B cell (primary cell): Measurements from ENCODE around the gene MLLT10. TPM values are rescaled to one million over a fixed set of nuclear protein-coding genes. Genes with fewer than 3 reads are reported as not detected.
"Not testable (repeated sequence)": the region's sequence is repeated elsewhere in the genome, so short reads cannot be mapped to it uniquely, and the experiment has no call there.

Experiments
- ATAC-seq: fragments of 200-7000 bp; cut with Tn5 transposase; one replicate; pipeline ENCODE4 v1.10.0; 2021; ENCODE audit warnings: low read depth, mild to moderate bottlenecking, moderate number of reproducible peaks, moderate library complexity
- CTCF ChIA-PET: fragments of 350-600 bp; sonication (Branson Sonifier 250); formaldehyde crosslinking; loops from one replicate; lab custom pipeline; 2021; ENCODE audit warnings: antibody characterized with exemption, inconsistent platforms; lab: Charles Lee
- POLR2A ChIA-PET: fragments of 350-600 bp; sonication (Branson Sonifier 250); formaldehyde crosslinking; loops from one replicate; lab custom pipeline; 2021; ENCODE audit warnings: antibody characterized with exemption; lab: Charles Lee
- DNase-seq: peaks from one replicate; pipeline ENCODE4 v3.0.0; 2013
- H2AFZ ChIP-seq: 2 replicates; pipeline ENCODE4 v1.6.1; 2012; ENCODE audit warnings: mild to moderate bottlenecking, low read depth, low read length; ENCODE audit not compliant: insufficient read depth, poor library complexity, severe bottlenecking
- H3K27ac ChIP-seq, 2 donors: 1 replicate in 1 of 2; 2 replicates in 1 of 2; pipeline ENCODE4 v1.5.1; 2012 to 2013; ENCODE audit warnings: low read length in 2 of 2, mild to moderate bottlenecking in 2 of 2, moderate library complexity in 1 of 2
- H3K27me3 ChIP-seq, 4 experiments: fragments of 200-600 bp in 1 of 4; sonication (generic) in 1 of 4; replicated peaks in 1 of 4; 1 replicate in 2 of 4; 2 replicates in 2 of 4; pipeline versions ENCODE4 v1.6.1 to v1.7.0; 2013 to 2016; ENCODE audit warnings: low read length in 3 of 4, mild to moderate bottlenecking in 2 of 4, mixed read lengths in 1 of 4, moderate library complexity in 1 of 4; ENCODE audit not compliant: insufficient read depth in 4 of 4, control insufficient read depth in 3 of 4; ENCODE audit errors: control extremely low read depth in 1 of 4
- H3K36me3 ChIP-seq, 2 experiments: replicated peaks in 1 of 2; 1 replicate in 1 of 2; 2 replicates in 1 of 2; pipeline versions ENCODE4 v1.6.1 to v1.7.1; 2013; ENCODE audit warnings: low read length in 1 of 2; ENCODE audit not compliant: insufficient read depth in 2 of 2, control insufficient read depth in 1 of 2; ENCODE audit errors: control extremely low read depth in 1 of 2, extremely low read depth in 1 of 2
- H3K4me1 ChIP-seq, 2 donors: fragments of 200-600 bp in 1 of 2; sonication (generic) in 1 of 2; 1 replicate in 1 of 2; 2 replicates in 1 of 2; pipeline versions ENCODE4 v1.5.1 to v1.6.1; 2013 to 2017; ENCODE audit warnings: low read length in 2 of 2; ENCODE audit not compliant: control insufficient read depth in 2 of 2, insufficient read depth in 2 of 2
- H3K4me2 ChIP-seq: replicated peaks from 2 replicates; pipeline ENCODE3; 2012; ENCODE audit warnings: mild to moderate bottlenecking, low read depth, low read length; ENCODE audit not compliant: poor library complexity, severe bottlenecking
- H3K4me3 ChIP-seq, 5 experiments: fragments of 200-600 bp in 1 of 5; sonication (generic) in 1 of 5; 1 replicate in 3 of 5; 2 replicates in 2 of 5; pipeline versions ENCODE4 v1.5.1 to v1.7.0; 2011 to 2016; ENCODE audit warnings: low read length in 4 of 5, mild to moderate bottlenecking in 4 of 5, low read depth in 2 of 5, control low read depth in 1 of 5, moderate library complexity in 1 of 5; ENCODE audit not compliant: insufficient read depth in 1 of 5; ENCODE audit errors: control extremely low read depth in 1 of 5, extremely low read depth in 1 of 5
- H3K79me2 ChIP-seq: fragments of 200-600 bp; sonication (generic); one replicate; pipeline ENCODE4 v1.6.0; 2016; ENCODE audit warnings: low read length; ENCODE audit not compliant: control insufficient read depth, insufficient read depth
- H3K9ac ChIP-seq: fragments of 200-600 bp; sonication (generic); 2 replicates; pipeline ENCODE4 v1.6.1; 2017; ENCODE audit warnings: mild to moderate bottlenecking, low read length, moderate library complexity
- H3K9me3 ChIP-seq, 3 donors: one replicate each; pipeline versions ENCODE4 v1.6.1 to v1.7.1; 2013; ENCODE audit warnings: low read length in 2 of 3; ENCODE audit not compliant: control insufficient read depth in 2 of 3, insufficient read depth in 1 of 3; ENCODE audit errors: control extremely low read depth in 1 of 3
- H4K20me1 ChIP-seq: 2 replicates; pipeline ENCODE4 v1.6.0; 2012; ENCODE audit warnings: mild to moderate bottlenecking, low read length; ENCODE audit not compliant: insufficient read depth, control insufficient read depth, poor library complexity, severe bottlenecking
- H3K27ac Mint-ChIP-seq: one replicate; pipeline ENCODE4 v1.8.0; 2021; ENCODE audit warnings: mixed read lengths
- H3K27me3 Mint-ChIP-seq: one replicate; pipeline ENCODE4 v1.8.0; 2021; ENCODE audit warnings: mixed read lengths
- H3K4me1 Mint-ChIP-seq: one replicate; pipeline ENCODE4 v1.8.0; 2021; ENCODE audit warnings: mixed read lengths
- H3K4me3 Mint-ChIP-seq: one replicate; pipeline ENCODE4 v1.8.0; 2021; ENCODE audit warnings: mixed read lengths
- H3K9me3 Mint-ChIP-seq: one replicate; pipeline ENCODE4 v1.8.0; 2022; ENCODE audit warnings: mixed read lengths; ENCODE audit not compliant: insufficient read depth
- CTCF ChIP-seq: fragments of 200-600 bp; IDR thresholded peaks from one replicate; pipeline ENCODE4 v1.8.0; 2022; ENCODE audit warnings: antibody characterized with exemption, mild to moderate bottlenecking
- EZH2 ChIP-seq: IDR thresholded peaks from 2 replicates; pipeline ENCODE4 v1.6.1; 2012; ENCODE audit warnings: borderline replicate concordance, low read depth, mild to moderate bottlenecking, moderate library complexity, low read length; ENCODE audit not compliant: insufficient read depth, poor library complexity, severe bottlenecking
- WGBS: methylation state at CpG from one replicate; pipeline ENCODE4 v1.1.5; 2013; ENCODE audit warnings: missing lambda C conversion rate; ENCODE audit not compliant: insufficient coverage; 5-methylcytosine and 5-hydroxymethylcytosine counted together
- intact Hi-C: fragments of 100-400 bp; cut with micrococcal nuclease; formaldehyde crosslinking; loops from one replicate; pipeline ENCODE4 v1.10.0; 2022
- polyA plus RNA-seq: library from polyadenylated mRNA; depleted of rRNA; stranded (reverse); fragments of >200 nt; gene quantifications from 2 replicates; pipeline ENCODE4 v1.2.3, GENCODE V29; 2012
- total RNA-seq, 2 donors: library from RNA; stranded (reverse); fragments of 120-200 nt in 1 of 2; gene quantifications; 1 replicate in 1 of 2; 2 replicates in 1 of 2; pipeline versions ENCODE4 v1.2.3 to v1.2.4, GENCODE V29; 2013 to 2022

MLLT10 gene
- total and polyA plus RNA-seq, 2 donors (not counting 1 experiment from before 2014, with no cell fraction given): 21.7 to 70.5 TPM

- H4K20me1 ChIP-seq: no peaks in the 10 kb centered on the region
- 100% methylated on average over 2 of the region's 8 CpGs for WGBS
- ATAC-seq (no peak), DNase-seq (no peak)
- TF ChIP-seq CTCF (no peak), EZH2 (no peak)
- no peak overlapping the region for H3K9ac ChIP-seq
- H3K9me3 ChIP-seq: no peaks in the 10 kb centered on the region
- H3K4me3 ChIP-seq: no peak overlapping the region
- H3K27ac ChIP-seq: no peak overlapping the region
- H3K4me1 ChIP-seq: no peaks in the 10 kb centered on the region
- Mint-ChIP-seq H3K4me3 (no peak overlapping the region), H3K9me3 (no peaks in the 10 kb centered on the region), H3K27me3 (no peaks in the 10 kb centered on the region), H3K4me1 (peaks cover 5% of the 10 kb centered on the region), H3K27ac (no peak overlapping the region)
- H3K4me2 ChIP-seq: no peak overlapping the region
- no peak overlapping the region for H2AFZ ChIP-seq
- no peaks in the 10 kb centered on the region for H3K27me3 ChIP-seq
- ChIA-PET POLR2A (no interaction called here), CTCF (no interaction called here)
- peaks cover 3 to 48% of the 10 kb centered on the region in 2 experiments for H3K36me3 ChIP-seq
- intact Hi-C loops: no loop called here
- H3K79me2 ChIP-seq: peaks cover 43% of the 10 kb centered on the region
Measured at GRCh38 chr10:21556527-21556926, 22.5 kb downstream of the MLLT10 start.

- H3K4me2 ChIP-seq, H3K9me3 Mint-ChIP-seq, H3K9me3 ChIP-seq, H3K27me3 Mint-ChIP-seq, H3K4me3 Mint-ChIP-seq, POLR2A ChIA-PET, H2AFZ ChIP-seq, H3K4me1 ChIP-seq, H3K27ac ChIP-seq, DNase-seq, H3K4me1 Mint-ChIP-seq, intact Hi-C loops, H3K9ac ChIP-seq, H3K27ac Mint-ChIP-seq, H3K4me3 ChIP-seq, H4K20me1 ChIP-seq, H3K27me3 ChIP-seq, CTCF ChIA-PET, ATAC-seq: not testable (repeated sequence)
- Histone ChIP-seq H3K79me2 (peaks cover 52% of the 10 kb centered on the region), H3K36me3 (peaks cover 3 to 37% of the 10 kb centered on the region in 2 experiments)
- WGBS: 94% methylated on average over 4 of the region's 7 CpGs
Measured at GRCh38 chr10:21558984-21559383, 25.0 kb downstream of the MLLT10 start.
